Epithelial cell of esophagus (primary cell): ENCODE data around the gene GOSR1.
"Not testable (repeated sequence)": the region's sequence is repeated elsewhere in the genome, so short reads cannot be mapped to it uniquely, and the experiment has no call there.

Source experiments
- DNase-seq: peaks from one replicate; pipeline ENCODE4 v3.0.0; 2010; ENCODE audit warnings: low read depth
- H3K4me3 ChIP-seq: 2 replicates; pipeline ENCODE4 v1.5.1; 2011; ENCODE audit warnings: mild to moderate bottlenecking, low read length, control low read depth
- TF ChIP-seq, protein P1 (sequence below): IDR thresholded peaks from 2 replicates; pipeline ENCODE4 v1.5.1; 2011; ENCODE audit warnings: low read depth, mild to moderate bottlenecking, low read length, control low read depth, inconsistent platforms; ENCODE audit not compliant: insufficient read depth; ENCODE audit errors: missing control alignments

Gene GOSR1

DNA sequence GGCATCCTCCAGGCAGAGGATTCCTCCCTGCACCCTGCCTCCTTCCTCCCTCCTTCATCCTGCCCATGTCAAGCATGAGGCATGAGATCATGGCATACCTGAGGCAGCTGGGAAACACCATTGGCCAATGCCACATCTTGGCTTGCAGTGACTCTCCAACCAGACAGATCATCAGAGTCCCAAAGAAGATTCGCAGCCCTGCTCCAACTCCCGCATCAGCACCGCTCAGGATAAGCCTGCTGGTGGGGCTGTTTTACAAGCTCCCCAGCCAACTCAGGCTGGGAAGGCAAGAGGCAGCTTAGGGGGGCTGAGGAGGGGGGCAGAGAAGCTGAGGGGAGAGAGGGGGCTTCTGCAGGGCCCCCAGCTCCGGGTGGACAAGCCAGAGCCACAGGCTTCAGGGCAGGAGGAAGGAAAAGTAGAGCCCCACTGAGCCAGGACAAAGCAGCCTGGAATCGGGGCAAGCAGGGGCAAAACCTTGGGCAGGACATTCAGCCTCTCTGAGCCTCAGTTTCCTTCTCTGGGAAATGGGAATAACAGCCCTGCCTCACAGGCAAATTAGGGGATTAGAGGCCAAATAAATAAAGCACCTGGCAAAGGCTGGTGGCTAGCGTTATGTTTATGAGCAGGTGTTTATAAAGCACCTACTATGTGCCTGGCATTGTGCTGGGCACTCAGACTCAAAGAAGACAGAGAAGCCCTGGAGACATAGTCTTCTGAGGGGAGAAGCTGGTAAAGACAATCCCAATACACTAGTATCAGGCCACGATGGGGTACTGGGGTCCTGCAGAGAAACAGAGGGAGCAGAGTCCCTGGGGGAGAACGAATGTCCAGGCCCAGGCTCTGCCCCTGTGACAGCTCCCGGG, 88.1 kb downstream of the GOSR1 start:
- DNase-seq = peak; percentile 57
- H3K4me3 ChIP-seq = no peak overlapping the region
- TF ChIP-seq, protein P1, sequence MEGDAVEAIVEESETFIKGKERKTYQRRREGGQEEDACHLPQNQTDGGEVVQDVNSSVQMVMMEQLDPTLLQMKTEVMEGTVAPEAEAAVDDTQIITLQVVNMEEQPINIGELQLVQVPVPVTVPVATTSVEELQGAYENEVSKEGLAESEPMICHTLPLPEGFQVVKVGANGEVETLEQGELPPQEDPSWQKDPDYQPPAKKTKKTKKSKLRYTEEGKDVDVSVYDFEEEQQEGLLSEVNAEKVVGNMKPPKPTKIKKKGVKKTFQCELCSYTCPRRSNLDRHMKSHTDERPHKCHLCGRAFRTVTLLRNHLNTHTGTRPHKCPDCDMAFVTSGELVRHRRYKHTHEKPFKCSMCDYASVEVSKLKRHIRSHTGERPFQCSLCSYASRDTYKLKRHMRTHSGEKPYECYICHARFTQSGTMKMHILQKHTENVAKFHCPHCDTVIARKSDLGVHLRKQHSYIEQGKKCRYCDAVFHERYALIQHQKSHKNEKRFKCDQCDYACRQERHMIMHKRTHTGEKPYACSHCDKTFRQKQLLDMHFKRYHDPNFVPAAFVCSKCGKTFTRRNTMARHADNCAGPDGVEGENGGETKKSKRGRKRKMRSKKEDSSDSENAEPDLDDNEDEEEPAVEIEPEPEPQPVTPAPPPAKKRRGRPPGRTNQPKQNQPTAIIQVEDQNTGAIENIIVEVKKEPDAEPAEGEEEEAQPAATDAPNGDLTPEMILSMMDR = no peak

- not testable (repeated sequence) for DNase-seq, H3K4me3 ChIP-seq
Observed at GRCh38 chr17:30566104-30566503, 88.9 kb downstream of the GOSR1 start.

DNA sequence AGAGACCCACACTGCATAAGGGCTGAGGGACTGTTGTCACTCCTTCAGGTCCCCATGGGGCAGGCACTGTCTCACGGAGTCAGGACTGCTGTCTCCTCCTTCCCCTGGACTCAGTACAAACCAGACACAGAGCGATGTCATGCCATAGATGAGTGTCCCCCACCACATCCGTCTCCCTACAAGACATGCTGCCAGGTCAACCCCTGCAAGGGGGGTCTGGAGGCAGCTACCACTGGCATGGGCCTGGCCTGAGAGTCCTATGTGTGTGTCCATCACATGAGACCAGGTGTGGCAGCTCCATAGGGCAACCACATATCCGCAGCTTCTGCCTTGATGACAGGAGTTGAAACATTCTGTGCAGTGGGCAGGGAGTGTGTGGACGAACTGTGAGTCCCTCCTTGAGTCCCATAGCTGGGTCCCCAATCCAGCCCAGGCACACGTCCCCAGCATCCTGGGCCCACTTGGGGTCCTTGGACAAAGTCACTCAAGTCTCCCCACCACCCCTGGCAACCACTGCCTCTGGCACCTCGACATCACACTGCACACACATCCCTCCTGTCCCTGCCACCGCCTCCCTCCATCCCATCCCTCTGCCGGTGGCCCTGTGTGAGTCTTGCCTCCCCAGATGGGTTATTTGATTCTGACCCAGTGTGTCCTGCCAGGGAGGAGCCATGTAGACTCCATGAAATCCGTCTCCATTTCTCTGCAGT, 89.5 kb downstream of the GOSR1 start:
- not testable (repeated sequence) for DNase-seq, H3K4me3 ChIP-seq

- TF ChIP-seq, protein P1 = no peak
- no peak overlapping the region for H3K4me3 ChIP-seq
- no peak for DNase-seq
Observed at GRCh38 chr17:30567231-30568116, 90.3 kb downstream of the GOSR1 start.

GRCh38 chr17:30568117-30568430, 90.9 kb downstream of the GOSR1 start:
- no peak overlapping the region for H3K4me3 ChIP-seq
- TF ChIP-seq, protein P1 = no peak
- no peak for DNase-seq

- not testable (repeated sequence) for H3K4me3 ChIP-seq, DNase-seq
Observed at GRCh38 chr17:30569531-30570175, 92.4 kb downstream of the GOSR1 start.

GRCh38 chr17:30570191-30570590, 93.0 kb downstream of the GOSR1 start:
- no peak for DNase-seq
- TF ChIP-seq, protein P1 = no peak
- H3K4me3 ChIP-seq = no peak overlapping the region
